HepG2 (cell line): Measurements from ENCODE around the gene DOK1. TPM values are rescaled to one million over a fixed set of nuclear protein-coding genes. Genes with fewer than 3 reads are reported as not detected.

Experiments used
- AHDC1 ChIP-seq: sonication (generic); formaldehyde crosslinking; IDR thresholded peaks from 2 replicates; pipeline ENCODE4 v1.5.1; 2020; ENCODE audit warnings: mild to moderate bottlenecking, missing genetic modification reagents, borderline replicate concordance
- HNF4A ChIP-seq: sonication (generic); formaldehyde crosslinking; IDR thresholded peaks from 2 replicates; pipeline ENCODE4 v1.4.0; 2020; ENCODE audit warnings: missing genetic modification reagents
- IRF9 ChIP-seq: sonication (generic); formaldehyde crosslinking; IDR thresholded peaks from 2 replicates; pipeline ENCODE4 v1.8.0; 2022; ENCODE audit warnings: missing genetic modification reagents, mild to moderate bottlenecking, borderline replicate concordance
- ZNF18 ChIP-seq: sonication (generic); formaldehyde crosslinking; IDR thresholded peaks from 2 replicates; pipeline ENCODE4 v1.8.0; 2022; ENCODE audit warnings: mild to moderate bottlenecking, missing genetic modification reagents; ENCODE audit not compliant: insufficient replicate concordance
- ZNF616 ChIP-seq: sonication (generic); formaldehyde crosslinking; IDR thresholded peaks from 2 replicates; pipeline ENCODE4 v1.5.0; 2020; ENCODE audit warnings: low read depth, mild to moderate bottlenecking, missing genetic modification reagents
- ZNF687 ChIP-seq: sonication (generic); formaldehyde crosslinking; IDR thresholded peaks from 2 replicates; pipeline ENCODE4 v1.5.1; 2020; ENCODE audit warnings: mild to moderate bottlenecking, missing genetic modification reagents, moderate library complexity
- ZNF704 ChIP-seq: sonication (generic); formaldehyde crosslinking; IDR thresholded peaks from 2 replicates; pipeline ENCODE4 v1.8.1; 2023; ENCODE audit warnings: mild to moderate bottlenecking, inconsistent platforms, moderate library complexity, missing genetic modification reagents, borderline replicate concordance
- ZNF749 ChIP-seq: sonication (generic); formaldehyde crosslinking; IDR thresholded peaks from 2 replicates; pipeline ENCODE4 v1.8.0; 2022; ENCODE audit warnings: mild to moderate bottlenecking, missing genetic modification reagents, moderate library complexity, borderline replicate concordance
- ZSCAN5A ChIP-seq: sonication (generic); formaldehyde crosslinking; IDR thresholded peaks from 2 replicates; pipeline ENCODE4 v1.8.0; 2022; ENCODE audit warnings: mild to moderate bottlenecking, missing genetic modification reagents, borderline replicate concordance
- polyA plus RNA-seq, 8 experiments: library from polyadenylated mRNA; depleted of rRNA in 3 of 8; stranded (reverse) in 7 of 8; unstranded in 1 of 8; fragments of >200 nt; fragmentation: Illumina TruSeq in 4 of 8; extraction: Trizol in 4 of 8; gene quantifications; 2 replicates each; pipeline versions ENCODE4 v1.2.1 to v1.2.3, GENCODE V29; 2011 to 2016; ENCODE audit warnings: low read depth in 4 of 8, missing spikeins in 1 of 8, mixed read lengths in 1 of 8; ENCODE audit not compliant: insufficient read depth in 1 of 8
- total RNA-seq, 5 experiments: library from RNA; depleted of rRNA; stranded (reverse); fragments of >200 nt; fragmentation: Illumina TruSeq; extraction: Trizol; gene quantifications; 2 replicates each; pipeline ENCODE4 v1.2.3, GENCODE V29; 2016; ENCODE audit warnings: low read depth in 1 of 5

The DOK1 gene
- total and polyA plus RNA-seq, 2 of the 13 experiments (the other 11 are each of a cell fraction or from before 2014, with no cell fraction given) = 0.53 to 0.74 TPM

GRCh38 chr2:74507926-74508520 lies 46.5 kb upstream of the DOK1 start (continued):
- TF ChIP-seq ZNF704 (CRISPR knock-in tag) (no peak), AHDC1 (no peak), ZNF687 (no peak; the same call in 1 of the 2 replicates), ZNF616 (CRISPR knock-in tag) (no peak), ZSCAN5A (no peak), ZNF18 (CRISPR knock-in tag) (peak; percentile 40), HNF4A (CRISPR knock-in tag) (peak; percentile 18; the same call in 1 of the 2 replicates), ZNF749 (CRISPR knock-in tag) (no peak), IRF9 (CRISPR knock-in tag) (no peak)
